ENCODE measurements around the gene GUCA1A. TPM values are rescaled to one million over a fixed set of nuclear protein-coding genes. Genes with fewer than 3 reads are reported as not detected.

The GUCA1A gene
- total RNA-seq = not detected in 2 replicates

GRCh38 chr6:42173101-42173500 is at the start of gene GUCA1A:
Gene GUCA1A, plus strand, starts transcription at chr6:42173364. Its CDS starts 250 bp downstream, at chr6:42173614.
- H3K4me3 Mint-ChIP-seq = no peak within 1 kb of the TSS

GRCh38 chr6:42123379-42124103 is 49.6 kb upstream of the GUCA1A start:
- ChIA-PET CTCF (no interaction called here), POLR2A (no interaction called here)
- ATAC-seq (ENCODE audit: low read depth) (no peak), DNase-seq (no peak)
- TF ChIP-seq CTCF (IDR thresholded peaks at IDR 0.05) = no peak
- Mint-ChIP-seq H3K4me3 (no peak overlapping the region), H3K9me3 (no peaks in the 10 kb centered on the region), H3K36me3 (ENCODE audit: low read depth) (no peaks in the 10 kb centered on the region), H3K27me3 (no peaks in the 10 kb centered on the region), H3K27ac (no peak overlapping the region), H3K4me1 (no peaks in the 10 kb centered on the region)
- intact Hi-C loops (cut with micrococcal nuclease) = no loop called here

More at GRCh38 chr6:42173101-42173500, at the start of gene GUCA1A:
- CTCF ChIA-PET = no interaction called here
- POLR2A ChIA-PET = interaction anchor here (0.6 kb wide), 1 partner anchor 19 kb away, joined by 4 read pairs; no protein-coding TSS in a partner anchor
- DNase-seq (no peak), ATAC-seq (ENCODE audit: low read depth) (no peak)
- no peak within 1 kb of the TSS for H3K27ac Mint-ChIP-seq
- H3K36me3 Mint-ChIP-seq (ENCODE audit: low read depth) = no peaks in the 10 kb centered on the region
- no peaks in the 10 kb centered on the region for H3K9me3 Mint-ChIP-seq
- intact Hi-C loops (cut with micrococcal nuclease) = no loop called here
- no peak for TF ChIP-seq CTCF (IDR thresholded peaks at IDR 0.05)
- H3K27me3 Mint-ChIP-seq = peaks cover 4% of the 10 kb centered on the region
- H3K4me1 Mint-ChIP-seq = peaks cover under 1% of the 10 kb centered on the region

GRCh38 chr6:42124223-42124836 is 48.8 kb upstream of the GUCA1A start:
- Mint-ChIP-seq H3K36me3 (ENCODE audit: low read depth) (no peaks in the 10 kb centered on the region), H3K4me1 (no peaks in the 10 kb centered on the region), H3K27ac (no peak overlapping the region), H3K27me3 (no peaks in the 10 kb centered on the region), H3K9me3 (no peaks in the 10 kb centered on the region), H3K4me3 (no peak overlapping the region)
- intact Hi-C loops (cut with micrococcal nuclease) = no loop called here
- TF ChIP-seq CTCF (IDR thresholded peaks at IDR 0.05) = no peak
- DNase-seq = no peak
- no peak for ATAC-seq (ENCODE audit: low read depth)
- ChIA-PET CTCF (no interaction called here), POLR2A (no interaction called here)

GRCh38 chr6:42125231-42125630 is 47.9 kb upstream of the GUCA1A start:
- DNase-seq (no peak), ATAC-seq (ENCODE audit: low read depth) (no peak)
- H3K27ac Mint-ChIP-seq = no peak overlapping the region
- no peaks in the 10 kb centered on the region for H3K9me3 Mint-ChIP-seq
- TF ChIP-seq CTCF (IDR thresholded peaks at IDR 0.05) = no peak
- no peak overlapping the region for H3K4me3 Mint-ChIP-seq
- no peaks in the 10 kb centered on the region for H3K36me3 Mint-ChIP-seq (ENCODE audit: low read depth)
- intact Hi-C loops (cut with micrococcal nuclease) = no loop called here
- ChIA-PET POLR2A (no interaction called here), CTCF (no interaction called here)
- H3K27me3 Mint-ChIP-seq = no peaks in the 10 kb centered on the region
- no peaks in the 10 kb centered on the region for H3K4me1 Mint-ChIP-seq

- H3K27me3 Mint-ChIP-seq = no peaks in the 10 kb centered on the region
- DNase-seq = no peak
- no peaks in the 10 kb centered on the region for H3K4me1 Mint-ChIP-seq
- intact Hi-C loops (cut with micrococcal nuclease) = no loop called here
- no peak for TF ChIP-seq CTCF (IDR thresholded peaks at IDR 0.05)
- no peak overlapping the region for H3K4me3 Mint-ChIP-seq
- no peak for ATAC-seq (ENCODE audit: low read depth)
- no peaks in the 10 kb centered on the region for H3K36me3 Mint-ChIP-seq (ENCODE audit: low read depth)
- no peaks in the 10 kb centered on the region for H3K9me3 Mint-ChIP-seq
- POLR2A ChIA-PET = no interaction called here
- no peak overlapping the region for H3K27ac Mint-ChIP-seq
- CTCF ChIA-PET = no interaction called here
Measured at GRCh38 chr6:42125663-42126062, 47.5 kb upstream of the GUCA1A start.

Data from activated B cell treated with CpG ODN at 0.5 μM for 24 hours (primary cell).